K562 (cell line): ENCODE data around the gene CRIM1.

ENCODE experiments used
- ATF6 ChIP-seq: sonication (generic); formaldehyde crosslinking; IDR thresholded peaks from 2 replicates; pipeline ENCODE4 v1.4.0; 2020; ENCODE audit warnings: mild to moderate bottlenecking, missing genetic modification reagents
- CREM ChIP-seq: IDR thresholded peaks from 2 replicates; pipeline ENCODE4 v1.6.1; 2014; ENCODE audit warnings: antibody characterized with exemption, low read depth
- MEF2A ChIP-seq: IDR thresholded peaks from 2 replicates; pipeline ENCODE4 v1.6.1; 2011; ENCODE audit warnings: low read depth, mild to moderate bottlenecking, low read length, moderate library complexity; ENCODE audit not compliant: control insufficient read depth
- SIN3A ChIP-seq, 2 experiments: fragments of 150-350 bp in 1 of 2; IDR thresholded peaks; 2 replicates each; pipeline ENCODE4 v1.6.1; 2011 to 2016; ENCODE audit warnings: borderline replicate concordance in 2 of 2, low read depth in 2 of 2, low read length in 2 of 2, mild to moderate bottlenecking in 2 of 2, moderate library complexity in 2 of 2; ENCODE audit not compliant: control insufficient read depth in 1 of 2
- ZNF395 ChIP-seq: fragments of 200-800 bp; sonication (Bioruptor generic); IDR thresholded peaks from 2 replicates; pipeline ENCODE4 v1.6.1; 2017; ENCODE audit warnings: missing genetic modification characterization, missing compliant biosample characterization
- TF ChIP-seq, protein P1 (sequence below): IDR thresholded peaks from 3 replicates; pipeline ENCODE4 v1.6.1; 2011; ENCODE audit warnings: borderline replicate concordance, mild to moderate bottlenecking; ENCODE audit not compliant: insufficient read length, insufficient read depth
- TF ChIP-seq, protein P2 (sequence below), 3 experiments: IDR thresholded peaks in 2 of 3; conservative IDR thresholded peaks in 1 of 3; 2 replicates each; pipeline ENCODE4 v1.5.1; 2011 to 2012; ENCODE audit warnings: low read length in 3 of 3, mild to moderate bottlenecking in 3 of 3, control low read depth in 2 of 3, improper control_type of control experiment in 1 of 3, inconsistent platforms in 1 of 3, low read depth in 1 of 3, mixed read lengths in 1 of 3, moderate library complexity in 1 of 3; ENCODE audit not compliant: insufficient read depth in 2 of 3

- TF ChIP-seq SIN3A (IDR thresholded peaks at IDR 0.05; ENCODE audit: borderline replicate concordance in 2 of 2, control insufficient read depth in 1 of 2, low read depth in 2 of 2, low read length in 2 of 2) (no peak), MEF2A (no peak), ZNF395 (CRISPR knock-in tag) (no peak), ATF6 (CRISPR knock-in tag) (no peak), CREM (no peak)
- TF ChIP-seq, protein P1, sequence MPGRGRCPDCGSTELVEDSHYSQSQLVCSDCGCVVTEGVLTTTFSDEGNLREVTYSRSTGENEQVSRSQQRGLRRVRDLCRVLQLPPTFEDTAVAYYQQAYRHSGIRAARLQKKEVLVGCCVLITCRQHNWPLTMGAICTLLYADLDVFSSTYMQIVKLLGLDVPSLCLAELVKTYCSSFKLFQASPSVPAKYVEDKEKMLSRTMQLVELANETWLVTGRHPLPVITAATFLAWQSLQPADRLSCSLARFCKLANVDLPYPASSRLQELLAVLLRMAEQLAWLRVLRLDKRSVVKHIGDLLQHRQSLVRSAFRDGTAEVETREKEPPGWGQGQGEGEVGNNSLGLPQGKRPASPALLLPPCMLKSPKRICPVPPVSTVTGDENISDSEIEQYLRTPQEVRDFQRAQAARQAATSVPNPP = no peak
- TF ChIP-seq, protein P2, sequence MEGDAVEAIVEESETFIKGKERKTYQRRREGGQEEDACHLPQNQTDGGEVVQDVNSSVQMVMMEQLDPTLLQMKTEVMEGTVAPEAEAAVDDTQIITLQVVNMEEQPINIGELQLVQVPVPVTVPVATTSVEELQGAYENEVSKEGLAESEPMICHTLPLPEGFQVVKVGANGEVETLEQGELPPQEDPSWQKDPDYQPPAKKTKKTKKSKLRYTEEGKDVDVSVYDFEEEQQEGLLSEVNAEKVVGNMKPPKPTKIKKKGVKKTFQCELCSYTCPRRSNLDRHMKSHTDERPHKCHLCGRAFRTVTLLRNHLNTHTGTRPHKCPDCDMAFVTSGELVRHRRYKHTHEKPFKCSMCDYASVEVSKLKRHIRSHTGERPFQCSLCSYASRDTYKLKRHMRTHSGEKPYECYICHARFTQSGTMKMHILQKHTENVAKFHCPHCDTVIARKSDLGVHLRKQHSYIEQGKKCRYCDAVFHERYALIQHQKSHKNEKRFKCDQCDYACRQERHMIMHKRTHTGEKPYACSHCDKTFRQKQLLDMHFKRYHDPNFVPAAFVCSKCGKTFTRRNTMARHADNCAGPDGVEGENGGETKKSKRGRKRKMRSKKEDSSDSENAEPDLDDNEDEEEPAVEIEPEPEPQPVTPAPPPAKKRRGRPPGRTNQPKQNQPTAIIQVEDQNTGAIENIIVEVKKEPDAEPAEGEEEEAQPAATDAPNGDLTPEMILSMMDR (IDR thresholded peaks at IDR 0.05 in 2 of 3, conservative IDR thresholded peaks at IDR 0.05 in 1 of 3; ENCODE audit: insufficient read depth in 2 of 3, low read depth in 1 of 3, low read length in 3 of 3) = no peak
These were observed 37.0 kb upstream of the CRIM1 start for GRCh38 chr2:36318547-36318946.
